GM18951 (cell line): Measurements from ENCODE around the gene FAM156A.
"Not testable (repeated sequence)": the region's sequence is repeated elsewhere in the genome, so short reads cannot be mapped to it uniquely, and the experiment has no call there.

Experiments
- POLR2A ChIP-seq: IDR thresholded peaks from 4 replicates; pipeline ENCODE4 v1.6.1; 2011; ENCODE audit warnings: mild to moderate bottlenecking; ENCODE audit not compliant: insufficient read length, insufficient read depth; ENCODE audit errors: extremely low read depth
- in situ Hi-C: fragments of 300-500 bp; cut with MboI; formaldehyde crosslinking; loops from one replicate; pipeline ENCODE4 v1.12.0; 2022; ENCODE audit warnings: low sequenced_read_pairs, mixed read lengths, inconsistent platforms; ENCODE audit not compliant: unreplicated experiment

FAM156A gene

GRCh38 chrX:52934704-52935469, 23.4 kb downstream of the FAM156A start:
- in situ Hi-C loops, result no loop called here
- TF ChIP-seq POLR2A, result peak; percentile 76

- no peak for TF ChIP-seq POLR2A
- in situ Hi-C loops, result no loop called here
Measured at GRCh38 chrX:52933976-52934703, 24.2 kb downstream of the FAM156A start.

GRCh38 chrX:52933213-52933612, 25.1 kb downstream of the FAM156A start:
- in situ Hi-C loops, result no loop called here
- TF ChIP-seq POLR2A, result no peak

GRCh38 chrX:52930214-52930613, 28.1 kb downstream of the FAM156A start:
- in situ Hi-C loops, result not testable (repeated sequence)

- no peak for TF ChIP-seq POLR2A
- in situ Hi-C loops, result no loop called here
Measured at GRCh38 chrX:52923781-52924241, 34.5 kb downstream of the FAM156A start.

- in situ Hi-C loops, result not testable (repeated sequence)
Measured at GRCh38 chrX:52914704-52915103, 43.6 kb downstream of the FAM156A start.

GRCh38 chrX:52913681-52914080, 44.6 kb downstream of the FAM156A start:
- in situ Hi-C loops, result not testable (repeated sequence)

GRCh38 chrX:52909313-52909969, 48.9 kb downstream of the FAM156A start:
- in situ Hi-C loops, result not testable (repeated sequence)

GRCh38 chrX:52907900-52908299, 50.4 kb downstream of the FAM156A start:
- in situ Hi-C loops, result not testable (repeated sequence)

- in situ Hi-C loops, result not testable (repeated sequence)
Measured at GRCh38 chrX:52907137-52907536, 51.2 kb downstream of the FAM156A start.

- in situ Hi-C loops, result not testable (repeated sequence)
Measured at GRCh38 chrX:52906072-52906471, 52.2 kb downstream of the FAM156A start.

- in situ Hi-C loops, result not testable (repeated sequence)
Measured at GRCh38 chrX:52905531-52905930, 52.8 kb downstream of the FAM156A start.
